KMS-11 (cell line): ENCODE data around the gene NKAIN2.
"Not testable (repeated sequence)": the region's sequence is repeated elsewhere in the genome, so short reads cannot be mapped to it uniquely, and the experiment has no call there.

Experiments
- H2AFZ ChIP-seq: fragments of 200-600 bp; sonication (generic); 2 replicates; pipeline ENCODE4 v1.6.1; 2016; ENCODE audit warnings: antibody characterized with exemption, mixed run types, low read depth
- H3K27ac ChIP-seq: fragments of 200-600 bp; sonication (generic); 2 replicates; pipeline ENCODE4 v1.6.1; 2016; ENCODE audit warnings: mild to moderate bottlenecking, mixed run types
- H3K27me3 ChIP-seq: fragments of 200-600 bp; sonication (generic); 2 replicates; pipeline ENCODE4 v1.6.1; 2017; ENCODE audit warnings: mild to moderate bottlenecking, low read depth, mixed run types, moderate library complexity; ENCODE audit not compliant: insufficient read depth
- H3K36me3 ChIP-seq: fragments of 200-600 bp; sonication (generic); 2 replicates; pipeline ENCODE4 v1.6.1; 2017; ENCODE audit warnings: mild to moderate bottlenecking, mixed run types; ENCODE audit not compliant: insufficient read depth
- H3K4me1 ChIP-seq: fragments of 200-600 bp; sonication (generic); 2 replicates; pipeline ENCODE4 v1.6.1; 2016; ENCODE audit warnings: mild to moderate bottlenecking, low read depth, mixed run types; ENCODE audit not compliant: poor library complexity, severe bottlenecking
- H3K4me2 ChIP-seq: fragments of 200-600 bp; sonication (generic); 2 replicates; pipeline ENCODE4 v1.7.0; 2016; ENCODE audit warnings: mild to moderate bottlenecking, mixed run types
- H3K4me3 ChIP-seq: fragments of 200-600 bp; sonication (generic); IDR thresholded peaks from 2 replicates; pipeline ENCODE4 v1.6.1; 2017; ENCODE audit warnings: low read depth, low read length, mixed read lengths; ENCODE audit not compliant: insufficient read depth
- H3K79me2 ChIP-seq: fragments of 200-600 bp; sonication (generic); 2 replicates; pipeline ENCODE4 v1.6.1; 2016; ENCODE audit warnings: low read depth, mixed run types; ENCODE audit not compliant: insufficient read depth
- H3K9ac ChIP-seq: fragments of 200-600 bp; sonication (generic); 2 replicates; pipeline ENCODE4 v1.6.1; 2016; ENCODE audit warnings: mild to moderate bottlenecking, mixed run types
- H4K20me1 ChIP-seq: fragments of 200-600 bp; sonication (generic); 2 replicates; pipeline ENCODE4 v1.6.1; 2016; ENCODE audit warnings: mild to moderate bottlenecking, mixed run types; ENCODE audit not compliant: insufficient read depth
- CTCF ChIP-seq: fragments of 200-600 bp; sonication (generic); conservative IDR thresholded peaks from 2 replicates; pipeline ENCODE4 v1.6.1; 2017; ENCODE audit warnings: low read depth, mild to moderate bottlenecking, antibody characterized with exemption, low read length, moderate library complexity, mixed read lengths

NKAIN2 gene

GRCh38 chr6:124008000-124008987 lies 204.6 kb downstream of the NKAIN2 start:
- Histone ChIP-seq H3K27me3 (no peaks in the 10 kb centered on the region), H2AFZ (no peak overlapping the region), H3K36me3 (no peaks in the 10 kb centered on the region), H3K9ac (no peak overlapping the region), H3K79me2 (no peaks in the 10 kb centered on the region), H3K27ac (no peak overlapping the region), H3K4me2 (no peak overlapping the region), H4K20me1 (no peaks in the 10 kb centered on the region), H3K4me3 (no peak overlapping the region), H3K4me1 (no peaks in the 10 kb centered on the region)
- TF ChIP-seq CTCF, result no peak

GRCh38 chr6:124008988-124009765 lies 205.5 kb downstream of the NKAIN2 start:
- Histone ChIP-seq H3K4me2 (no peak overlapping the region), H3K79me2 (no peaks in the 10 kb centered on the region), H3K4me1 (no peaks in the 10 kb centered on the region), H3K27me3 (no peaks in the 10 kb centered on the region), H3K9ac (no peak overlapping the region), H4K20me1 (no peaks in the 10 kb centered on the region), H3K27ac (no peak overlapping the region), H3K36me3 (no peaks in the 10 kb centered on the region), H2AFZ (no peak overlapping the region), H3K4me3 (no peak overlapping the region)
- TF ChIP-seq CTCF, result no peak

- Histone ChIP-seq H3K9ac (no peak overlapping the region), H3K36me3 (no peaks in the 10 kb centered on the region), H3K4me1 (no peaks in the 10 kb centered on the region), H3K27me3 (no peaks in the 10 kb centered on the region), H3K4me3 (no peak overlapping the region), H2AFZ (no peak overlapping the region), H3K79me2 (no peaks in the 10 kb centered on the region), H3K4me2 (no peak overlapping the region), H4K20me1 (no peaks in the 10 kb centered on the region), H3K27ac (no peak overlapping the region)
- TF ChIP-seq CTCF, result no peak
These were observed 206.9 kb downstream of the NKAIN2 start for GRCh38 chr6:124010574-124010973.

- no peak for TF ChIP-seq CTCF
- H3K4me3 ChIP-seq, result no peak overlapping the region
- no peaks in the 10 kb centered on the region for H3K79me2 ChIP-seq
- no peaks in the 10 kb centered on the region for H3K27me3 ChIP-seq
- no peaks in the 10 kb centered on the region for H3K36me3 ChIP-seq
- H4K20me1 ChIP-seq, result no peaks in the 10 kb centered on the region
- no peak overlapping the region for H3K4me2 ChIP-seq
- H2AFZ ChIP-seq, result no peak overlapping the region
- H3K27ac ChIP-seq, result no peak overlapping the region
- H3K9ac ChIP-seq, result no peak overlapping the region
- no peaks in the 10 kb centered on the region for H3K4me1 ChIP-seq
These were observed 207.5 kb downstream of the NKAIN2 start for GRCh38 chr6:124011180-124011579.

- H3K4me3 ChIP-seq, H3K79me2 ChIP-seq, H3K27ac ChIP-seq, H3K4me1 ChIP-seq, H3K4me2 ChIP-seq, H3K27me3 ChIP-seq, H2AFZ ChIP-seq, H4K20me1 ChIP-seq, H3K9ac ChIP-seq, H3K36me3 ChIP-seq: not testable (repeated sequence)
These were observed 218.4 kb downstream of the NKAIN2 start for GRCh38 chr6:124022051-124022450.
